COLO829 (cell line): ENCODE data around the gene ATG7.

Source experiments
- DNase-seq: peaks from one replicate; pipeline ENCODE4 v3.0.0; 2012; ENCODE audit warnings: low spot score

Gene ATG7

GRCh38 chr3:11536936-11537612 lies 264.9 kb downstream of the ATG7 start:
- no peak for DNase-seq

- no peak for DNase-seq
Measured at GRCh38 chr3:11538581-11538980, 266.4 kb downstream of the ATG7 start.

- DNase-seq: no peak
Measured at GRCh38 chr3:11539218-11539617, 267.0 kb downstream of the ATG7 start.

GRCh38 chr3:11539677-11540076 lies 267.5 kb downstream of the ATG7 start:
- no peak for DNase-seq

- no peak for DNase-seq
Measured at GRCh38 chr3:11541321-11542303, 269.4 kb downstream of the ATG7 start.

GRCh38 chr3:11542551-11542950 lies 270.4 kb downstream of the ATG7 start:
- DNase-seq: no peak

- no peak for DNase-seq
Measured at GRCh38 chr3:11543141-11543947, 271.1 kb downstream of the ATG7 start.

- DNase-seq: no peak
Measured at GRCh38 chr3:11543948-11544387, 271.8 kb downstream of the ATG7 start.

GRCh38 chr3:11544412-11545181 lies 272.4 kb downstream of the ATG7 start:
- no peak for DNase-seq

GRCh38 chr3:11545186-11545851 lies 273.1 kb downstream of the ATG7 start:
- no peak for DNase-seq

GRCh38 chr3:11546657-11547302 lies 274.6 kb downstream of the ATG7 start:
- DNase-seq: no peak

GRCh38 chr3:11547498-11547897 lies 275.3 kb downstream of the ATG7 start:
- DNase-seq: no peak

- DNase-seq: no peak
Measured at GRCh38 chr3:11548721-11549131, 276.5 kb downstream of the ATG7 start.

- no peak for DNase-seq
Measured at GRCh38 chr3:11549580-11550140, 277.5 kb downstream of the ATG7 start.

GRCh38 chr3:11551036-11551435 lies 278.8 kb downstream of the ATG7 start:
- no peak for DNase-seq

- DNase-seq: no peak
Measured at GRCh38 chr3:11552289-11553264, 280.4 kb downstream of the ATG7 start.

- DNase-seq: no peak
Measured at GRCh38 chr3:11553436-11554235, 281.4 kb downstream of the ATG7 start.

- DNase-seq: no peak
Measured at GRCh38 chr3:11554236-11554610, 282.0 kb downstream of the ATG7 start.
